Measurements from ENCODE around the gene SLC25A13.

The SLC25A13 gene

GRCh38 chr7:96322847-96323461 is 1.1 kb upstream of the SLC25A13 start:
- WGBS (ENCODE audit: extremely low coverage, insufficient coverage, insufficient read length) = no CpG with 5 or more reads among the region's 7 CpGs
- H4K91ac ChIP-seq (ENCODE audit: low read depth, low read length) = no peak overlapping the region
- no peak for DNase-seq
- H3K27ac ChIP-seq (ENCODE audit: low read depth, low read length) = no peak overlapping the region
- no peak overlapping the region for H3K14ac ChIP-seq (ENCODE audit: low read length)
- H3K4me3 ChIP-seq (ENCODE audit: low read depth, low read length) = no peak overlapping the region
- no peak overlapping the region for H2AK5ac ChIP-seq (ENCODE audit: low read length)
- H2BK5ac ChIP-seq (ENCODE audit: low read depth, low read length, poor library complexity) = no peak overlapping the region
- H2BK12ac ChIP-seq (ENCODE audit: low read length) = no peak overlapping the region
- no peak overlapping the region for H3K4me2 ChIP-seq (ENCODE audit: low read length)
- H3K4me1 ChIP-seq (ENCODE audit: control insufficient read depth in 1 of 2, insufficient read depth in 2 of 2, low read length in 2 of 2) = peaks cover 2 to 5% of the 10 kb centered on the region in 2 experiments
- H3K9ac ChIP-seq (ENCODE audit: low read length) = no peak overlapping the region
- H3K27me3 ChIP-seq (ENCODE audit: insufficient read depth, low read length) = no peaks in the 10 kb centered on the region
- H3K36me3 ChIP-seq (ENCODE audit: control insufficient read depth in 1 of 2, insufficient read depth in 2 of 2, low read length in 2 of 2) = no peaks in the 10 kb centered on the region
- H3K9me3 ChIP-seq (ENCODE audit: insufficient read depth, low read depth, low read length) = no peaks in the 10 kb centered on the region
- H3K18ac ChIP-seq (ENCODE audit: low read length) = no peak overlapping the region
- no peak overlapping the region for H3K23ac ChIP-seq (ENCODE audit: low read length)
- no peak overlapping the region for H3K4ac ChIP-seq (ENCODE audit: low read depth, low read length)
- peaks cover 5% of the 10 kb centered on the region for H3K79me2 ChIP-seq (ENCODE audit: control insufficient read depth, insufficient read depth, low read length, poor library complexity)
- no peak overlapping the region for H2AFZ ChIP-seq (ENCODE audit: insufficient read depth, low read length, poor library complexity)
- H4K12ac ChIP-seq (ENCODE audit: low read depth, low read length) = no peak overlapping the region
- no peak overlapping the region for H2BK120ac ChIP-seq (ENCODE audit: insufficient read depth, low read length, poor library complexity)
- H4K8ac ChIP-seq (ENCODE audit: low read depth, low read length) = no peak overlapping the region
- H3K79me1 ChIP-seq (ENCODE audit: low read length) = peaks cover 6% of the 10 kb centered on the region

GRCh38 chr7:96322373-96322695 is 436 bp upstream of the SLC25A13 start:
- H4K8ac ChIP-seq (ENCODE audit: low read depth, low read length) = peak overlapping the region; percentile 43
- no peak overlapping the region for H3K18ac ChIP-seq (ENCODE audit: low read length)
- no peak overlapping the region for H4K91ac ChIP-seq (ENCODE audit: low read depth, low read length)
- no peak overlapping the region for H3K23ac ChIP-seq (ENCODE audit: low read length)
- no peak overlapping the region for H3K9ac ChIP-seq (ENCODE audit: low read length)
- no peak overlapping the region for H3K4ac ChIP-seq (ENCODE audit: low read depth, low read length)
- H3K4me2 ChIP-seq (ENCODE audit: low read length) = peak overlapping the region; percentile 94
- no peak overlapping the region for H2BK5ac ChIP-seq (ENCODE audit: low read depth, low read length, poor library complexity)
- DNase-seq = no peak
- H3K27me3 ChIP-seq (ENCODE audit: insufficient read depth, low read length) = no peaks in the 10 kb centered on the region
- no peaks in the 10 kb centered on the region for H3K9me3 ChIP-seq (ENCODE audit: insufficient read depth, low read depth, low read length)
- no CpG with 5 or more reads among the region's 9 CpGs for WGBS (ENCODE audit: extremely low coverage, insufficient coverage, insufficient read length)
- H3K4me1 ChIP-seq (ENCODE audit: control insufficient read depth in 1 of 2, insufficient read depth in 2 of 2, low read length in 2 of 2) = peaks cover 2 to 5% of the 10 kb centered on the region in 2 experiments
- H3K4me3 ChIP-seq (ENCODE audit: low read depth, low read length) = peak overlapping the region; percentile 91
- H2BK120ac ChIP-seq (ENCODE audit: insufficient read depth, low read length, poor library complexity) = no peak overlapping the region
- H2AK5ac ChIP-seq (ENCODE audit: low read length) = no peak overlapping the region
- no peak overlapping the region for H2BK12ac ChIP-seq (ENCODE audit: low read length)
- no peaks in the 10 kb centered on the region for H3K36me3 ChIP-seq (ENCODE audit: control insufficient read depth in 1 of 2, insufficient read depth in 2 of 2, low read length in 2 of 2)
- peak overlapping the region; percentile 94 for H2AFZ ChIP-seq (ENCODE audit: insufficient read depth, low read length, poor library complexity)
- no peak overlapping the region for H3K27ac ChIP-seq (ENCODE audit: low read depth, low read length)
- H4K12ac ChIP-seq (ENCODE audit: low read depth, low read length) = no peak overlapping the region
- H3K79me1 ChIP-seq (ENCODE audit: low read length) = peaks cover 6% of the 10 kb centered on the region
- H3K79me2 ChIP-seq (ENCODE audit: control insufficient read depth, insufficient read depth, low read length, poor library complexity) = peaks cover 5% of the 10 kb centered on the region
- H3K14ac ChIP-seq (ENCODE audit: low read length) = no peak overlapping the region

GRCh38 chr7:96321031-96321657 is 754 bp downstream of the SLC25A13 start:
- peaks cover 2 to 9% of the 10 kb centered on the region in 2 experiments for H3K4me1 ChIP-seq (ENCODE audit: control insufficient read depth in 1 of 2, insufficient read depth in 2 of 2, low read length in 2 of 2)
- peak overlapping the region; percentile 85 for H3K14ac ChIP-seq (ENCODE audit: low read length)
- H3K9me3 ChIP-seq (ENCODE audit: insufficient read depth, low read depth, low read length) = no peaks in the 10 kb centered on the region

DNA sequence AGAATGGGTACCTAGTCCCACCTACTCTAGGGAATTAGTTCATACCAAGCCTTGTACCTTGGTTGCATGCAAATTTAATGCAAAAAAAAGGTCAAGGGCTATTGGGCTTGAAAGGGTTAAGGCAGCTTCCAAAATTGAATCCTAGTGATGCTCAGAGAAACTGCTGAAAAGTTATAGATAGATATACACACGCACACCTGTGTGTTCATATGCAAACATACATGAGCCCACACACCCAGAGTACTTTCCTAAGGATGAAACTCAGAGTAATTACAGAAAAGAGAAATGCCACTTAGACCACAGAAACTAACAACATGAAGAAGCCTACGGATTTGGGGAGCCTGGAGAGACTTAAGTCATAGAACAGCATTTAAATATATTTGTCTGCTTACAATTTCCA is 1.5 kb downstream of the SLC25A13 start:
- Histone ChIP-seq H2BK120ac (ENCODE audit: insufficient read depth, low read length, poor library complexity) (no peak overlapping the region), H3K4me1 (ENCODE audit: control insufficient read depth in 1 of 2, insufficient read depth in 2 of 2, low read length in 2 of 2) (peaks cover 2 to 9% of the 10 kb centered on the region in 2 experiments), H4K12ac (ENCODE audit: low read depth, low read length) (no peak overlapping the region), H3K4me3 (ENCODE audit: low read depth, low read length) (no peak overlapping the region), H2AFZ (ENCODE audit: insufficient read depth, low read length, poor library complexity) (no peak overlapping the region), H3K36me3 (ENCODE audit: control insufficient read depth in 1 of 2, insufficient read depth in 2 of 2, low read length in 2 of 2) (no peaks in the 10 kb centered on the region), H3K9me3 (ENCODE audit: insufficient read depth, low read depth, low read length) (no peaks in the 10 kb centered on the region), H2BK5ac (ENCODE audit: low read depth, low read length, poor library complexity) (no peak overlapping the region), H3K9ac (ENCODE audit: low read length) (no peak overlapping the region), H4K8ac (ENCODE audit: low read depth, low read length) (no peak overlapping the region), H3K27me3 (ENCODE audit: insufficient read depth, low read length) (no peaks in the 10 kb centered on the region), H3K79me1 (ENCODE audit: low read length) (peaks cover 6% of the 10 kb centered on the region), H3K4ac (ENCODE audit: low read depth, low read length) (no peak overlapping the region), H3K27ac (ENCODE audit: low read depth, low read length) (no peak overlapping the region), H3K79me2 (ENCODE audit: control insufficient read depth, insufficient read depth, low read length, poor library complexity) (peaks cover 5% of the 10 kb centered on the region), H3K18ac (ENCODE audit: low read length) (no peak overlapping the region), H3K23ac (ENCODE audit: low read length) (no peak overlapping the region), H2BK12ac (ENCODE audit: low read length) (no peak overlapping the region), H4K91ac (ENCODE audit: low read depth, low read length) (no peak overlapping the region), H3K14ac (ENCODE audit: low read length) (no peak overlapping the region), H3K4me2 (ENCODE audit: low read length) (peak overlapping the region; percentile 28), H2AK5ac (ENCODE audit: low read length) (no peak overlapping the region)
- DNase-seq = no peak
- WGBS (ENCODE audit: extremely low coverage, insufficient coverage, insufficient read length) = no CpG with 5 or more reads among the region's 2 CpGs

More at GRCh38 chr7:96321031-96321657, 754 bp downstream of the SLC25A13 start:
- peak overlapping the region; percentile 61 for H2BK120ac ChIP-seq (ENCODE audit: insufficient read depth, low read length, poor library complexity)
- no peaks in the 10 kb centered on the region for H3K27me3 ChIP-seq (ENCODE audit: insufficient read depth, low read length)
- peak overlapping the region; percentile 98 for H2AFZ ChIP-seq (ENCODE audit: insufficient read depth, low read length, poor library complexity)
- H3K18ac ChIP-seq (ENCODE audit: low read length) = peak overlapping the region; percentile 99
- peak overlapping the region; percentile 90 for H3K9ac ChIP-seq (ENCODE audit: low read length)
- H2AK5ac ChIP-seq (ENCODE audit: low read length) = no peak overlapping the region
- H3K4me3 ChIP-seq (ENCODE audit: low read depth, low read length) = peak overlapping the region; percentile 91
- peak overlapping the region; percentile 18 for H3K4ac ChIP-seq (ENCODE audit: low read depth, low read length)
- no CpG with 5 or more reads among the region's 22 CpGs for WGBS (ENCODE audit: extremely low coverage, insufficient coverage, insufficient read length)
- DNase-seq = peak; percentile 82 to 88
- H4K12ac ChIP-seq (ENCODE audit: low read depth, low read length) = peak overlapping the region; percentile 26
- no peaks in the 10 kb centered on the region for H3K36me3 ChIP-seq (ENCODE audit: control insufficient read depth in 1 of 2, insufficient read depth in 2 of 2, low read length in 2 of 2)
- peak overlapping the region; percentile 89 for H4K8ac ChIP-seq (ENCODE audit: low read depth, low read length)
- peak overlapping the region; percentile 16 for H2BK12ac ChIP-seq (ENCODE audit: low read length)
- H3K23ac ChIP-seq (ENCODE audit: low read length) = no peak overlapping the region
- peaks cover 6% of the 10 kb centered on the region for H3K79me1 ChIP-seq (ENCODE audit: low read length)
- H3K27ac ChIP-seq (ENCODE audit: low read depth, low read length) = peak overlapping the region; percentile 97
- H4K91ac ChIP-seq (ENCODE audit: low read depth, low read length) = peak overlapping the region; percentile 96
- peaks cover 5% of the 10 kb centered on the region for H3K79me2 ChIP-seq (ENCODE audit: control insufficient read depth, insufficient read depth, low read length, poor library complexity)
- H2BK5ac ChIP-seq (ENCODE audit: low read depth, low read length, poor library complexity) = peak overlapping the region; percentile 94
- peak overlapping the region; percentile 94 for H3K4me2 ChIP-seq (ENCODE audit: low read length)
